Small intestine (tissue), 7 donors: Measurements from ENCODE around the gene PPP2R5E. TPM values are rescaled to one million over a fixed set of nuclear protein-coding genes. Genes with fewer than 3 reads are reported as not detected.

Source experiments
- DNase-seq, 2 donors: peaks; one replicate each; pipeline versions ENCODE4 v3.0.0 to v3.0.0-alpha.2; 2013
- FAIRE-seq: peaks from 2 replicates; lab custom pipeline; 2012; peaks lifted over from hg19 to GRCh38; lab: Jason Lieb, UNC
- H3K27ac ChIP-seq, 3 donors: one replicate each; pipeline ENCODE4 v1.5.1; 2013; ENCODE audit warnings: low read length in 2 of 3, mild to moderate bottlenecking in 2 of 3, control low read depth in 1 of 3, inconsistent platforms in 1 of 3, low read depth in 1 of 3, moderate library complexity in 1 of 3
- H3K27me3 ChIP-seq, 3 donors: one replicate each; pipeline ENCODE4 v1.6.1; 2013; ENCODE audit warnings: low read length in 3 of 3, inconsistent platforms in 1 of 3; ENCODE audit not compliant: control insufficient read depth in 3 of 3, insufficient read depth in 3 of 3
- H3K36me3 ChIP-seq, 3 donors: one replicate each; pipeline ENCODE4 v1.6.1; 2013; ENCODE audit warnings: low read length in 3 of 3, inconsistent platforms in 1 of 3, low read depth in 1 of 3, mild to moderate bottlenecking in 1 of 3, moderate library complexity in 1 of 3; ENCODE audit not compliant: control insufficient read depth in 3 of 3, insufficient read depth in 2 of 3
- H3K4me1 ChIP-seq, 3 donors: one replicate each; pipeline ENCODE4 v1.6.1; 2013; ENCODE audit warnings: low read length in 2 of 3, inconsistent platforms in 1 of 3, low read depth in 1 of 3, mild to moderate bottlenecking in 1 of 3, moderate library complexity in 1 of 3; ENCODE audit not compliant: control insufficient read depth in 3 of 3, insufficient read depth in 2 of 3
- H3K4me3 ChIP-seq, 3 donors: one replicate each; pipeline ENCODE4 v1.5.1; 2013; ENCODE audit warnings: low read length in 3 of 3, control low read depth in 1 of 3, inconsistent platforms in 1 of 3, low read depth in 1 of 3, mild to moderate bottlenecking in 1 of 3, moderate library complexity in 1 of 3
- H3K9me3 ChIP-seq, 2 donors: one replicate each; pipeline ENCODE4 v1.6.1; 2013; ENCODE audit warnings: low read depth in 1 of 2, low read length in 1 of 2; ENCODE audit not compliant: control insufficient read depth in 2 of 2, insufficient read depth in 1 of 2
- WGBS, 3 donors: extraction: QIAGEN DNeasy Blood & Tissue Kit; methylation state at CpG; one replicate each; pipeline ENCODE4 v1.1.7; 2013; 5-methylcytosine and 5-hydroxymethylcytosine counted together
- polyA plus RNA-seq, 4 donors: library from polyadenylated mRNA; stranded (reverse) in 3 of 4; unstranded in 1 of 4; fragments of 200-250 nt in 3 of 4; fragments of 120-200 nt in 1 of 4; gene quantifications; one replicate each; pipeline versions ENCODE4 v1.2.1 to v1.2.3, GENCODE V29; 2013
- donor health status: healthy with polysubstance abuse.
- donor health status: control.
- donor health status: control.
- donor health status: Bipolar disorder and iron deficiency.
- donor health status: healthy.

The PPP2R5E gene
- polyA plus RNA-seq, 4 donors = 6.8 to 20.0 (median 8.7) TPM

- DNase-seq (no peak), FAIRE-seq (no peak)
- H3K36me3 ChIP-seq = no peaks in the 10 kb centered on the region
- no peaks in the 10 kb centered on the region for H3K9me3 ChIP-seq
- H3K4me1 ChIP-seq = no peaks in the 10 kb centered on the region
- H3K4me3 ChIP-seq = no peak overlapping the region
- no peaks in the 10 kb centered on the region for H3K27me3 ChIP-seq
- 76 to 85% (median 76%) methylated on average over 7 of the region's 7 CpGs for WGBS, 3 donors
- H3K27ac ChIP-seq = no peak overlapping the region
These were observed 20.3 kb upstream of the PPP2R5E start for GRCh38 chr14:63563370-63564026.

- Histone ChIP-seq H3K27me3 (no peaks in the 10 kb centered on the region), H3K4me1 (no peaks in the 10 kb centered on the region), H3K4me3 (no peak overlapping the region), H3K36me3 (no peaks in the 10 kb centered on the region), H3K9me3 (no peaks in the 10 kb centered on the region), H3K27ac (no peak overlapping the region)
- DNase-seq (no peak), FAIRE-seq (no peak)
- 71 to 88% (median 75%) methylated on average over 3 of the region's 3 CpGs for WGBS, 3 donors
These were observed 19.2 kb upstream of the PPP2R5E start for GRCh38 chr14:63562405-63562804.

- FAIRE-seq = no peak
- no peaks in the 10 kb centered on the region for H3K27me3 ChIP-seq
- H3K9me3 ChIP-seq = no peaks in the 10 kb centered on the region
- DNase-seq = no peak
- no peaks in the 10 kb centered on the region for H3K36me3 ChIP-seq
- H3K4me3 ChIP-seq = no peak overlapping the region
- WGBS, 3 donors = 79 to 82% (median 79%) methylated on average over 7 of the region's 7 CpGs
- no peaks in the 10 kb centered on the region for H3K4me1 ChIP-seq
- H3K27ac ChIP-seq = no peak overlapping the region
These were observed 12.4 kb upstream of the PPP2R5E start for GRCh38 chr14:63555572-63555971.

DNA sequence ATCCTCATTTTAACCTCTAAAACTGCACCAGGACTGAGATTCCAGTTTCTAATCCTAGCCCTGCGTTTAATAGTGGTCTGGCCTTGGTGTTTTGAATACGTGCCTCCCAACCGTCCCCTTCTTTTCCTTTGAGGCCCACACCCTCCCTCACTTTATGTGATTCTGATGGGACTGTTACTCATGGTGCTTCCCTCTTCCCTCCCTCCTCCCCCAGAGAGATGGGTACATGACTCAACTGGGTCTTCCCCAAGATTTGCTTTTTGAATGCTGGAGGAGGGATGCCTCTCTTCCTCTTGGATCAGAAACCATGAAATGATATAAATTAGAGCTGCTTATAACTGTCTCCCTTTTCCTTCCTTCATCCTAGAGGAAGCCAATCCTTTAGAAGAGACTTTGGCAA, 8.2 kb upstream of the PPP2R5E start:
- Histone ChIP-seq H3K4me3 (no peak overlapping the region), H3K4me1 (no peaks in the 10 kb centered on the region), H3K9me3 (no peaks in the 10 kb centered on the region), H3K36me3 (no peaks in the 10 kb centered on the region), H3K27ac (no peak overlapping the region), H3K27me3 (no peaks in the 10 kb centered on the region)
- DNase-seq (no peak), FAIRE-seq (no peak)
- WGBS, 3 donors = 69 to 83% (median 72%) methylated on average over 3 of the region's 3 CpGs

- Histone ChIP-seq H3K27me3 (no peaks in the 10 kb centered on the region), H3K4me1 (no peaks in the 10 kb centered on the region), H3K9me3 (no peaks in the 10 kb centered on the region), H3K27ac (no peak overlapping the region), H3K4me3 (no peak overlapping the region), H3K36me3 (no peaks in the 10 kb centered on the region)
- 72 to 82% (median 81%) methylated on average over 8 of the region's 8 CpGs for WGBS, 3 donors
- FAIRE-seq (no peak), DNase-seq (no peak)
These were observed 4.7 kb upstream of the PPP2R5E start for GRCh38 chr14:63547798-63548335.

DNA sequence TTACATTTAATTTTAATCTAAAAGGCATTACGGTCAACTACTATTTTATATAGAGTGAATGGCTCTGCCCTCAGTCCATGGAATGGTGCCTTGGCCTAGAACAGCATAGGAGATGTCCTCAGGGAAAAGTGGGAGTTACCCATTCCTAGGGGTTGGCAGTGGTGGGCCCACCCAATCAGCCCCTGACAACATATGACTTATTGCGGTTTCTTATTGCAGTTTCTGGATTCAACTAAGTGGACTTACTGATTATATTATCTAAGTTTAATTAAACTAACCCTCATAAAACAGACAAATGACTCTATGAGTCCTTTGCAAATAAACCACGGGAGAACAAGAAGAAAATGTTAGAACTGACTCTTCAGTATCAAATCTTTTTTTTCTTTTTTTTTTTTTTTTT, 2.3 kb upstream of the PPP2R5E start:
- H3K4me1 ChIP-seq = peaks cover 0 to 3% (median 2%) of the 10 kb centered on the region in 3 donors
- no peak overlapping the region for H3K4me3 ChIP-seq
- DNase-seq = no peak
- no peak overlapping the region for H3K27ac ChIP-seq
- no peaks in the 10 kb centered on the region for H3K27me3 ChIP-seq
- no peaks in the 10 kb centered on the region for H3K36me3 ChIP-seq
- no peak for FAIRE-seq
- no peaks in the 10 kb centered on the region for H3K9me3 ChIP-seq
- WGBS, 3 donors = 72 to 89% (median 81%) methylated on average over 3 of the region's 3 CpGs

DNA sequence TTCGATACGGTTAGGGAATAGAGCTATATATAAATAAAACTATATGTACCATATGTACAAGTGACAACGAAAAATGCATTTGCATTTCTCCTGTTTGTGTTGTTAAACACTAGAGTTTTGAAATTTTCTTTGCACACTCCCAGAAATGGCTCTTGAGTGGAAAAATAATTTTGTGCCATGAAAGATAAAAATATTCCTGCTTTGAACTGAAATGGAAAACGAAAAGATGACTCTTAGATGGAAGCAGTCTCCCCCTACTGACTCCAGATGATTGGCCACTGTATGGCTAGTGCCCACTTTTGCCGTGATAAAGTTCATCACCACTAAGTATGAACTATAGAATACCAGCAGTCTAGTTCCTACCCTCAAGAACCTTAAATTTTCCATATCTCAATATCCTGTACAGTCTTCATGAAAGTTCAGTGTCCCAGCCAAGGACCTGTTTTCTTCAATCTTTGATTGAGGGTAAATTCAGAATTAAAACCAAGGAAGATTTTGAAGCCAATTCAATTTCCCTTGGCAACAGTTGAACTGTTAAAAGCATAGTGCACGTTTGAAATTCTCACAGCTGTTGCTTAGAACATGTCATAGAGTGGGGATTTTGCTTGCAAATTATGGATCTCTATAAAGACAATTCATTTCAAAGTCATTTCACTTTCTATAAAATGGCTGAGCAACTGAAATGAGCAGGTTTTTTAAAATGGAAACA, 1.6 kb upstream of the PPP2R5E start:
- Histone ChIP-seq H3K9me3 (no peaks in the 10 kb centered on the region), H3K36me3 (peaks cover 0 to 3% (median 0%) of the 10 kb centered on the region in 3 donors), H3K4me3 (no peak overlapping the region), H3K27me3 (no peaks in the 10 kb centered on the region), H3K4me1 (peaks cover 0 to 3% (median 2%) of the 10 kb centered on the region in 3 donors), H3K27ac (no peak overlapping the region)
- 25 to 35% (median 28%) methylated on average over 6 of the region's 6 CpGs for WGBS, 3 donors
- DNase-seq = no peak
- no peak for FAIRE-seq

- Histone ChIP-seq H3K4me3 (peak overlapping the region; percentile 90 to 94 (median 93)), H3K9me3 (no peaks in the 10 kb centered on the region), H3K27me3 (no peaks in the 10 kb centered on the region), H3K4me1 (peaks cover 0 to 3% (median 2%) of the 10 kb centered on the region in 3 donors), H3K27ac (peak overlapping the region; percentile 80 to 94 (median 82)), H3K36me3 (peaks cover 0 to 5% (median 3%) of the 10 kb centered on the region in 3 donors)
- WGBS, 3 donors = 1% methylated on average over 21 to 22 of the region's 22 CpGs
- FAIRE-seq (no peak), DNase-seq (no peak)
These were observed 739 bp upstream of the PPP2R5E start for GRCh38 chr14:63543826-63544406.
